Peyer's patch (tissue), 4 donors: ENCODE data around the gene KIF1A.

Experiments
- CTCF ChIP-seq, 6 experiments: fragments of 450-650 bp in 4 of 6; fragments of 200-600 bp in 2 of 6; sonication (generic) in 1 of 6; IDR thresholded peaks; one replicate each; pipeline ENCODE4 v1.5.1; 2017 to 2019; ENCODE audit warnings: antibody characterized with exemption in 6 of 6, mild to moderate bottlenecking in 3 of 6, moderate library complexity in 1 of 6
- POLR2A ChIP-seq, 2 donors: fragments of 450-650 bp; IDR thresholded peaks; one replicate each; pipeline ENCODE4 v1.5.1; 2017; ENCODE audit warnings: antibody characterized with exemption in 2 of 2, mild to moderate bottlenecking in 2 of 2, moderate library complexity in 2 of 2

- no peak for TF ChIP-seq CTCF (IDR thresholded peaks at IDR 0.05)
- TF ChIP-seq POLR2A (IDR thresholded peaks at IDR 0.05) = no peak
Measured at GRCh38 chr2:240811346-240812300, 8.4 kb downstream of the KIF1A start.
